ENCODE data around the gene MRPL23.

Gene MRPL23

DNA sequence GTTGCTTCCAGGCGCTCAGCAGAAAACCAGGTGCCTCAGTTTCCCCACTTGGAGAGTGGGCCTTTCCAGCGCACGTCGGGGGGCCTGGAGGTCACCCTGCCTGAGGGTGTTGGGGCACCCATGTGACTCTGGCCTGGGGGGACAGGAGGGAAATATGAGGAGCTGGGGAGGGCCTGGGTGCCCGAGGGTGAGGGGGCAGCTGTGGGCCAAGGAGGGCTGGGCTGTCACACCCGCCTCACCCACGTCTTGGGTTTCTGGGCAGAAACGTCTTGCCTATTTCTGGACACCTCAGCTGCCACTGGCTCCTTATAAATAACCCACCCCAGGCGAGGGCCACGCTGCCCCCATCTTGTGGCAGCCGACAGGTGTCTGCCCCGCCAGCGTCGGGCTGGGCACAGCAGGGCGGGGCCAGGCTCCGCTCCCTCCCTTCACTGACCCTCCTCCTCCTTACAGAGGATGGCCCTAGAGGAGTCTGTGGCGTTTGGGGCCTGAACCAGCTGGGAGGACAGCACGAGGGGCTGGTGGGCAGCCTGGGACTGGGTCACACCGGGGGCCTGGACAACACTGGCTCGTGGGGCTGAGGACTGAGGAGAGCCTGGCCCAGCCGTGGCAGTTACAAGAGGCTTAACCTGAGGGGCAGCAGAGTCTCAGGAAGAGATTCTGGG is 26.1 kb upstream of the MRPL23 start:
- TF ChIP-seq, protein P1, sequence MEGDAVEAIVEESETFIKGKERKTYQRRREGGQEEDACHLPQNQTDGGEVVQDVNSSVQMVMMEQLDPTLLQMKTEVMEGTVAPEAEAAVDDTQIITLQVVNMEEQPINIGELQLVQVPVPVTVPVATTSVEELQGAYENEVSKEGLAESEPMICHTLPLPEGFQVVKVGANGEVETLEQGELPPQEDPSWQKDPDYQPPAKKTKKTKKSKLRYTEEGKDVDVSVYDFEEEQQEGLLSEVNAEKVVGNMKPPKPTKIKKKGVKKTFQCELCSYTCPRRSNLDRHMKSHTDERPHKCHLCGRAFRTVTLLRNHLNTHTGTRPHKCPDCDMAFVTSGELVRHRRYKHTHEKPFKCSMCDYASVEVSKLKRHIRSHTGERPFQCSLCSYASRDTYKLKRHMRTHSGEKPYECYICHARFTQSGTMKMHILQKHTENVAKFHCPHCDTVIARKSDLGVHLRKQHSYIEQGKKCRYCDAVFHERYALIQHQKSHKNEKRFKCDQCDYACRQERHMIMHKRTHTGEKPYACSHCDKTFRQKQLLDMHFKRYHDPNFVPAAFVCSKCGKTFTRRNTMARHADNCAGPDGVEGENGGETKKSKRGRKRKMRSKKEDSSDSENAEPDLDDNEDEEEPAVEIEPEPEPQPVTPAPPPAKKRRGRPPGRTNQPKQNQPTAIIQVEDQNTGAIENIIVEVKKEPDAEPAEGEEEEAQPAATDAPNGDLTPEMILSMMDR (IDR thresholded peaks at IDR 0.05; ENCODE audit: control extremely low read depth, extremely low read depth, low read depth, missing control alignments): no peak
- CTCF ChIA-PET: interaction anchor here (0.7 to 4.9 kb wide), 13 partner anchors 15 to 268 kb away, joined by 3 to 28 read pairs (median 3); no protein-coding TSS in a partner anchor
- POLR2A ChIA-PET: interaction anchor here (1.1 kb wide), 1 partner anchor 39 kb away, joined by 3 read pairs; no protein-coding TSS in a partner anchor
- DNase-seq (ENCODE audit: extremely low spot score): no peak

DNA sequence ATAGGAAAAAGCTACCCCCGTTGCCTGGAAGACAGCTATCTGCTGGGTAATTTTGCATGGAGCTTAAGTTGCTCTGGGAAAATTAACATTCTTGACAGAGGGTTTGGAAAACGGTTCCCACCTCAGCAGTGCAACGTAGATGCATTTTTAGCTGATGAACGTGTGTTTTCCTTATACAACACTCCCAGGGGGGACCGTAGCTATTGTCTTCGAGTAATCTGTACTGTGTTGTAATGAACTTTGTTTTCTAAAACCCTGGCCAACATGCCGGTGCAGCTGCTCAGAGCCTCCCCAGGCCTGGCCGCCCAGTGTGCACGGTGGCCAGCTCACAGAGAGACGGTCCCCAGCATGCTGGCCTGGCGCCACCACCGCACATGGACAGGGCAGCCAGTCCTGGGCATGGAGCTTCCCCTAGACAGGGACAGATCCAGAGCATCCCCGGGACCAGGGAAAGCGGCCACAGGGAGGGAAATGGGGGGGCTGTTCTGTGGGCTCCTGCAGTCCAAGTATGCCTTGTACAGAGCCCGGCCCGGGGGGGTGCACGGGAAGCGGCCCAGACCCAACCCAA is 25.5 kb upstream of the MRPL23 start:
- no peak for DNase-seq (ENCODE audit: extremely low spot score)
- ChIA-PET CTCF (interaction anchor here (0.7 to 4.9 kb wide), 13 partner anchors 14 to 269 kb away, joined by 3 to 28 read pairs (median 3); no protein-coding TSS in a partner anchor), POLR2A (interaction anchor here (1.1 kb wide), 1 partner anchor 39 kb away, joined by 3 read pairs; no protein-coding TSS in a partner anchor)
- TF ChIP-seq, protein P1 (IDR thresholded peaks at IDR 0.05; ENCODE audit: control extremely low read depth, extremely low read depth, low read depth, missing control alignments): no peak

DNA sequence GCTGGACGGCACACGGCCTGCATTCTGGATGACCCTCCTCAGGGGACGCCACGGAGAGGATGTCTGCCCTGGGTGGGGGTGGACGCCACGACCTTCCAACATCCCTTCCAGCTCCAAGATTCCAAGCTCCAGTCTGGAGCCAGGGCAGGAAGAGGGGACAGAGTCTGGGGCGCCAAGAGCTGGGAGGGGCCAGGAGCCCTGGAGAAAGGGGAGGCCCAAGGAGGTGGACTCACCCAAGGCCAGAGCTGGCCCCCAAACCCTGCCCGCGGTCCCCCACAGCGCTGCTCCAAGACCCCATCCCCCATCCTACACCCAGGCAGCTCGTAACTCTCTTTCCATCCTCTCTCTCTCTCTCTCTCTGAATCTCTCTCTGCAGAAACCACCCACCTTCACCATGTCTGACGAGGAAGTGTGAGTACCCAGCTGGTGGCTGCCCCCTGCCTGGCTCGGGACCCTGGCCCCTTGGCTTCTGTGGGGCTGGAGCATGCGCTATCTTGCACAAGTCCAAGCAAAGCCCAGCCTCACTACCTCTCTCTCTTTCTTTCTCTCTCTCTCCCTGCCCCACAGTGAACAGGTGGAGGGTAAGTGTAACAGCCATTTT is 24.6 kb upstream of the MRPL23 start:
- DNase-seq (ENCODE audit: extremely low spot score): no peak
- TF ChIP-seq, protein P1 (IDR thresholded peaks at IDR 0.05; ENCODE audit: control extremely low read depth, extremely low read depth, low read depth, missing control alignments): no peak
- POLR2A ChIA-PET: no interaction called here
- CTCF ChIA-PET: interaction anchor here (1.0 to 4.9 kb wide), 5 partner anchors 11 to 89 kb away, joined by 5 to 28 read pairs (median 6); no protein-coding TSS in a partner anchor

DNA sequence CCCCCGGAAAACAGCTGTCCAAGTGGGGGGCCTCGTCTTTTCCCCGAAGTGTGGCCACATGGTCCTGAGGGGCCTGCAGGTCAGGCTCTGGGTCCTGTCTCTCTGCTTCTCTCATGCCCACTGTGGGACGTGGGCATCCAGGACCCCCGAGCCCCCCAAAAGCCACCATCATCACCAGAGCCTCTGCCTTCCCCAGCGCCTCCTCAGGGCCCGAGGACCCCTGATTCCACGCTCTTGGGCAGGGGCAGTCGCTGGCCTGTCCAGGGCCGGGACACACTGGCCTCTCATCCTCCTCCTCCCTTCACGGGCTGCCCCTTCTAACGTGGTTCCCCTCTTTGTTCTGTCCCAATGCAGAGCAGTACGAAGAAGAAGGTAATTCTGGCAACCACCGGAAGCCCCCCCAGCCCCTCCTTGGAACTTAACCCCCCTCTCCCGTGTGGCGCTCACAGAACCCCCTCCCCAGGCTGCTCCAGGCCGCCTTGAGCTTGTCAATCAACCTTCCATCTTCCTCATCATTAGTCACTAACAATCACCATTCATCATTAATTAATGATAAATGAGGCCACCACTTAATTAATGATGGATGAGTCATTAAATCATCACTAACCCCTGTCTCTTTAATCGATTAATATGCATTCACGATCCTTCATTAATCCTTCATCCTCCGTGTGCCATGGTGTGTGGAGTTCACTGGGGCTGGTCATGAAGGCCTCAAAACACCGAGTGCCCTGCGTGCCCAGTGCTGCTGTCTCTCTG is 23.8 kb upstream of the MRPL23 start:
- ChIA-PET POLR2A (interaction anchor here (0.6 kb wide), 2 partner anchors 11 to 1559 kb away, joined by 4 to 5 read pairs; no protein-coding TSS in a partner anchor), CTCF (interaction anchor here (1.0 to 4.9 kb wide), 4 partner anchors 10 to 90 kb away, joined by 6 to 28 read pairs (median 8); no protein-coding TSS in a partner anchor)
- DNase-seq (ENCODE audit: extremely low spot score): no peak
- TF ChIP-seq, protein P1 (IDR thresholded peaks at IDR 0.05; ENCODE audit: control extremely low read depth, extremely low read depth, low read depth, missing control alignments): no peak

DNA sequence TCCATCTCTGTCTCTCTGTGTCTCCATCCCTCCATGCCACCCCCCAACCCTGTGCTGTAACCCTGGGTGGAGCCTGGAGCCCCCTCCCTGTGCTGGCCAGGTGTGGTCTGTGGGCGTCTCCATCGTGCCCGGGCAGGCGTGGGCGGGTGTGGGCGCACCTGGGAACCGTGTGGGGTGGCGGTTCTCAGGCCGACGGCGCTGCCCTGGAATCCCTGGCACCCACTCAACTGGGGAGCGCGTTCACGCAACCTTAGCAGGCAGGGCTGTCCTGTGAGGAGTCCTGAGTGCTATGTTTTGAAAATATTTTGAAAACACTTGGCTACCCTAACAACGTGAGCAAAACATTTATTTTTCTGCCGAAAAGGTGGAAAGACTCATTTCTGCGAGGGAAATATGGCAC is 23.0 kb upstream of the MRPL23 start:
- ChIA-PET POLR2A (interaction anchor here (0.6 kb wide), 2 partner anchors 11 to 1559 kb away, joined by 4 to 5 read pairs; no protein-coding TSS in a partner anchor), CTCF (interaction anchor here (1.8 to 2.0 kb wide), 2 partner anchors 42 to 78 kb away, joined by 6 read pairs; no protein-coding TSS in a partner anchor)
- DNase-seq (ENCODE audit: extremely low spot score): no peak
- TF ChIP-seq, protein P1 (IDR thresholded peaks at IDR 0.05; ENCODE audit: control extremely low read depth, extremely low read depth, low read depth, missing control alignments): no peak
